ENCODE results near the gene CSTF2.
"Not testable (repeated sequence)": the region's sequence is repeated elsewhere in the genome, so short reads cannot be mapped to it uniquely, and the experiment has no call there.

The CSTF2 gene, protein sequence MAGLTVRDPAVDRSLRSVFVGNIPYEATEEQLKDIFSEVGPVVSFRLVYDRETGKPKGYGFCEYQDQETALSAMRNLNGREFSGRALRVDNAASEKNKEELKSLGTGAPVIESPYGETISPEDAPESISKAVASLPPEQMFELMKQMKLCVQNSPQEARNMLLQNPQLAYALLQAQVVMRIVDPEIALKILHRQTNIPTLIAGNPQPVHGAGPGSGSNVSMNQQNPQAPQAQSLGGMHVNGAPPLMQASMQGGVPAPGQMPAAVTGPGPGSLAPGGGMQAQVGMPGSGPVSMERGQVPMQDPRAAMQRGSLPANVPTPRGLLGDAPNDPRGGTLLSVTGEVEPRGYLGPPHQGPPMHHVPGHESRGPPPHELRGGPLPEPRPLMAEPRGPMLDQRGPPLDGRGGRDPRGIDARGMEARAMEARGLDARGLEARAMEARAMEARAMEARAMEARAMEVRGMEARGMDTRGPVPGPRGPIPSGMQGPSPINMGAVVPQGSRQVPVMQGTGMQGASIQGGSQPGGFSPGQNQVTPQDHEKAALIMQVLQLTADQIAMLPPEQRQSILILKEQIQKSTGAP

DNA sequence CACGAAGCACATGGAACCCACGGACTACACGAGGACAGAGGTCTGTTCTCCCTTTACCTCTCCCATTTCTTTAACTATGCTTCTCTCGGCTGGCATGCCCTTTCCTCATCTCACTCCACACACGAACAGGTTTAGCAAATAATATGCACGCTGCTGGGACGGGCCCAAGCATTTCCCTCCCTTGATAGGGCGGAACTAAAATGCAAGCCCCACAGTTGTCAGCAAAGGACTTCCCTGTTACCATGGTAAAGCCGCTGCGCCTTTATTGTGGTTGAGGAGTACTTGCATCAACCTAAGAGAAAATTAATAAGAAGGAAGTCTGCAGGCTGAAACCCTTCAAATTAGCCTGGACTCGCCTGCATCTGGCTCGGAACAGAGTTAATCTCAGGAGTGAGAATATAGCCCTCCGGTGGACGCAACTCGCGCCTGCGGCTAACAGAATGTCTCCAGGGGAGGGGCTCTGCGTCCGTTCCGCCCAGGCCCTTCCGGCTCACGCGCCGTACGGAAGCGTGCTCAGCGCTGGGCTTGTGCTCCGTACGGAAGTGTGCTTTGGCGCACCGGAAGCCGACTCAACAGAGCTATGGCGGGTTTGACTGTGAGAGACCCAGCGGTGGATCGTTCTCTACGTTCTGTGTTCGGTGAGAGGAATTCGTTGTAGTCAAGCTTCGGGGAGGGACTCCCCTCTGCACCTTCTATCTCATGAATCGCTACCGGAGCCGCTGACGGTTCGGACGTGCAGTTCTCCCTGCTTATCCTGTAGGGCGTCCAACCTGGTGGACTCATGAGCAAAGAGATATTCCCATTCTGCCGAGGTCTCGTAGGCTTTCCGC, at the start of gene CSTF2:
Gene CSTF2 (plus strand): TSS at position 555 of the 830 bp plus-strand sequence. CDS start 26 bp downstream, at position 581.
- peak; percentile 75 to 78 for DNase-seq

DNA sequence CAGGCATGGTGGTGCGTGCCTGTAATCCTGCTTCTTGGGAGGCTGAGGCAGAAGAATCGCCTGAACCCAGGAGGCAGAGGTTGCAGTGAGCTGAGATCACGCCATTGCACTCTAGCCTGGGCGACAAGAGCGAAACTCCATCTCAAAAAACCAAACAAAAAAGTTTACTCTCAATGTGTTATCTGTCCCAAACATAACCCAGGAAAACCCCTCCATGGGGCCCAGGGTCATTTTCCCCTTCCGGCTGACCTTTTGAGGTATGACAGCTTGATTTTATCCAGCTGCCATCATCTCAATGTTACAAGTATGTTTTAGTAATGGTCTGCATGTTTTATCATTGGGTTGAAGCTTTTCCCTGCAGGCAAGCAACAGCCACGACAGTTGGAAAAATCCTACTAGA, 23.8 kb upstream of the CSTF2 start:
- not testable (repeated sequence) for DNase-seq

DNA sequence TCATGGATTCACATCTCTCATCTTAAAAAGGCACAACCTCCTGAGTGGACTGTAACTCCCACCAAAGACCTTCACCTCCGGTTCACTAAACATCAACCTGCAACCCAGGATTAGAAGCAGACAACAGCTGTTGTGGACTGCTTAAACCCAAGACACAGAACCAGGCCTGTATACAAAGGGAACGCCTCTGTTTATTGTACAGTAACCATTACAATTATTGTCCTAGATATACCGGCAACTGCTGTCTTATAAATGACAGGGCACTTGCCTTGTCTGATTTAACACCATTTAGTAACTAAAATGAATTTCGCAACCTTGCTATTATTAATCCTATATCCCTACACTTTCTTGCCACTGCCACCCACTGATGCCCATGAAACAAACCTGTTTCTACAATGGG, 22.8 kb upstream of the CSTF2 start:
- no peak for DNase-seq

DNA sequence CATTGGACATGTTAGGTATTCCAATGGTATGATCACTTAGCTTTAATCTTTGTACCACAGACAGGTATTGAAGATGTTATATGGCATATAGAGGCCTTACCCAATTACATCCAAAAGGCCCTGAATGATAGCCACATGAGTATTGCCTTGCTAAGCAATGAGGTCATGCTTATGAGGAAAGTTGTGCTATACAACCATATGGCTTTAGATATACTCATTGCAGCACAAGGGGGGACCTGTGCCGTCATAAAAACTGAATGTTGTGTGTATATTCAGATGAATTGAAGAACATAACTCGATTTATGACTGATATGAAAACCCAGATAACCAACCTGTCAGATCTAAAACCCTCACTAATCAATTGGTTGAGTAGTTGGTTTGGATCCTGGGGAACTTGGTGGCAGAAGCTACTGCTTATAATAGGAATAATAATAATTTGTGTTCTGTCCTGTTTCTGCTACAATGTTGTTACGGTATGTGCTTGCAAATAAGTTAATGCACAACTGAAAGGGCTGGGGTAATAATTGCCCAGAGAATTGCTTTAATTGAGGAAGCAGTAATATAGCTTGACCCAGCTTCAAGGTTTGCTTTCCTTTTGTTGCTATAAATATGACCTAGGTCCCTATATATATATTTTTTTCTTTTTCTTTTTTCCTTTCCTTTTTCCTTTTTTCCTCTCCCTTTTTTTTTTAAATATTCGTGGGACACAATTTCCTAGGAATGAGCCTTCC, 21.5 kb upstream of the CSTF2 start:
- no peak for DNase-seq

DNA sequence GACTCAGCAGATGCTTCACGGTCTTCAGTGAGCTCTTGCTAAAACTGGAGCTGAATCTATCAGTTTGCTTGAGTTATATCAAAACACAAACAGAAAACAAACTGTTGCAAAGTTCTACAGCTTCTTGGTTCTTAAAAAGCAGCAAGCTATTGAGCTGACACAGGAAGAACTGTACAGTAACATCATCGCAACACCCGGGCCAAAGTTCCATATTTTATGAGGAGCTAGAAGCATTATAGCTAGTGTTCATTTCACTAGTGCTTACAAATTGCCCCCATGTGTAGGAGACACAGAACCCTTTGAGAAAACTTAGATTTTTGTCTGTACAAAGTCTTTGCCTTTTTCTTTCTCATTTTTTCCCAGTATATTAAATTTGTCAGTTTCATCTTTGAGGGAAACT, 17.3 kb upstream of the CSTF2 start:
- DNase-seq = no peak

DNA sequence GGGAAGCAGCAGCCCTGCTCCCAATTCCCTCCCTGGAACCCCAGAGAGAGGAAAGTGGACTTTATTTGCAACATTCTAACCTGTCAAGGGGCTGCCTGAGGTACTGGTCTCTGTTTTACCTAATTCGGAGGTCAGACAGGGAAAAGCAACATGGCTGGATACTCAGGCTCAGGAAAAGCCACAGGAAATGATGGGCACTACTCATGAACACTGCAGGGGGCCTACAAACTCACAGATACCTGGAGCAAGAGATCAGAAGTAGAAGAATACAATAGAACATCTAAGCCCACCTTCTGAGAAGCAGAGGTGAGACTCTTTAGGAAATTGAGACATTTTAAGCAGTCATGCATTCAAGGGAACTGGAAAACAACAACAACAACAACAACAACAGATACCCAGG, 15.4 kb upstream of the CSTF2 start:
- no peak for DNase-seq

DNA sequence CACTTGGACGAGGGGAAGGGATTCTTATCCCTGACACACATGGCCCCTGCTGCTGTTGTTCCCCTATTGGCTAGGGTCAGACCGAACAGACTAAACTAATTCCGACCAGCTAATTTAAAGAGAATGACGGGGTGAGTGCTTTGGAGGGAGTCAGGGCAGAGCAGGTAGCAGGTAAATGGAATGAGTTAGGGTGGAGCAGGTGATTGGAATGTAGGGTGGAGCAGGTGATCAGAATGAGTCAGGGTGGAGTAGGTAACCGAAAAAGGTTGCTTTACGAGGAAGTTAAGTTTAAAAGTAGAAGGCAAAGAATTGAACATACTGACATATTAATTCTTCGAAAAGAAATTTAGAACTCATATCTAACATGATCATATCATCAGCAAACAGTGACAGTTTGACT, 11.9 kb upstream of the CSTF2 start:
- DNase-seq = not testable (repeated sequence)

DNA sequence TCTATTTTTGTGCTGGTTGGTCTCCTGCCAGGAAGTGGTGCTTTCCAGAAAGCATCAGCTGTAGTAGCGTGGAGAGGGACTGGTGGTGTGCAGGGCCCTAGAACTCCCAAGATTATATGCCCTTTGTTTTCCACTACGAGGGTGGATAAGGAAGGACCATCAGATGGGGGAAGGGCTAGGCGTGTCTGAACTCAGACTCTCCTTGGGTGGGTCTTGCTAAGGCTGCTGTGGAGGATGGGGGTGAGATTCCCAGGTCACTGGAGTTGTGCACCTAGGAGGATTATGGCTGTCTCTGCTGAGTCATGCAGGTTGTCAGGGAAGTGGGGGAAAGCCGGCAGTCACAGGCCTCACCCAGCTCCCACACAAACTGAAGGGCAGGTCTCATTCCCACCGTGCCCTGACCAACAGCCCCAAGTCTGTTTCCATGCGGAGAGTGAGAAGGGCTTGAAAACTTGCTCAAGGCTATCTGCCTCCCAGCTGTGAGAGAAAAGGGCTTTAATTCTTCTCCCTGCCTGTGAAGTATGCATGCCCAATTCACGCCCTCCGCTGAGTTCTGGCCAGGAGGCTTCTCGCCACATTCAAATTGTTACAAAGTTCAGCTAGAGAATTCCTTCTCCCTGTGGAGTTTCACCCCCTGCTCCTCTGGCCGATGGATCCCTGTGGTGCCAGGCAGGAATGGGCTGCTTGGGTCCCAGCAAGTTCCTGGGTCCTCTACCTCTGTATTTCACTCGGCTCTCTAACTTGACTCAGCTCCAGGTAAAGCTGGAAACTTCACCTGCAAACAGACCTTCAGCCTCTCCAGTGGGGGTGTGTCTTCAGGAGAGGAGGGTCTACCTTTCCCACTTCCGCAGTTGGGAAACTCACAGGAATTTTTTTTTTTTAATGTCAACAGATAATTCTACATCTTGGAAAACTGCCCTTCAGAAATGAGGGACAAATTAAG, 7.7 kb upstream of the CSTF2 start:
- no peak for DNase-seq

DNA sequence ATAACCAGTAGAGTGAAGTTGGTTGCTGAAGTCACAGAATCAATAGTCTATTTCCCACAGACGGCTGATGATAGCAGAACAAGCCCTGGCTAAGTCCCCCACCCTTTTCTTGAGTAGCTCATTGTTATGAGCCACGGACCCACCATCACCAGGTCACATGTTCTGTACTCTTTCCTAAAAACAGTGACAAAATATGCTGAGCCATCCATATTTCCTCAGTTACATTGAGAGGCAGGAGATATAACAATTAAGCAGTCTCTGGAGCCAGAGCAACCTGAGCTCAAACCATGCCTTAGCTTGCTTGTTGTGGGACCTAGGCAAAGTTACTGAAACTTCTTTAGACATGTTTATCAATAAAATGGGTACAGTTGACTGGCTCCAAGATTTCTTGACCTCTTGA, 2.9 kb upstream of the CSTF2 start:
- no peak for DNase-seq

DNA sequence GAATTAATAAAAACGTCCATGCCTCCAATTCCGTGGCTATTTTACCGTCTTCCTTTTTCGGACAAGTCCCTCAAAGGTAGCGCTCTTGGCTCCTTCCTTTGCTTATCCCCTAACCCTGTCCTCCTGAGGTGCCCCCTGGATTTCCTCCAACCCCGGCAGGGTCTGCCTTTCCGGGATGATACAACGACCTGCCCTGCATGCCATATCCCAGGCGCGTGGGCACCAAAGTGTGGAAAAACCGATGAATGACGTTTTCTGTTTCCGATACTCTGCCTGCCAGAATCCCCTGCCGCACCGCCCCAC, 706 bp upstream of the CSTF2 start:
- DNase-seq = peak in 1 of 2 donors; percentile 50

DNA sequence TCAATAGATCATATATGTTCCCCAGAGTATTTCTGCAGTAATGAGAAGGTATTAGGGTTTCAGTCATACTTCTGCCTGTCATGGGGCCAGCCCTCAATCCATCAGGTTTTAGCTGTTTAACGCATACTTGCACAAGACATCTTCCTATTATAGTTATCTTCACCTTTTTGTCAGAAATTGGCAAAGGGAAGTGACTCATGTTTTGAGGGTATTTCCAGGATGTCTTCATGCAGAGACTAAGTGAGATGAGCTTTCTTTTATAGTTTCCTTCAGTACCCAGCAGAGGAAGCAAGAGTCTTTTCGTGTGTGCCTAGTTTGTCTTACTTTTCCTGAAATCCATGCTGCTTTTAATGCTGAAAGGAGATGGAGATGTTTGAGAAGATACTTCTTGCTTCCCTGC, 9.5 kb downstream of the CSTF2 start:
- DNase-seq = peak in 1 of 2 donors; percentile 11

DNA sequence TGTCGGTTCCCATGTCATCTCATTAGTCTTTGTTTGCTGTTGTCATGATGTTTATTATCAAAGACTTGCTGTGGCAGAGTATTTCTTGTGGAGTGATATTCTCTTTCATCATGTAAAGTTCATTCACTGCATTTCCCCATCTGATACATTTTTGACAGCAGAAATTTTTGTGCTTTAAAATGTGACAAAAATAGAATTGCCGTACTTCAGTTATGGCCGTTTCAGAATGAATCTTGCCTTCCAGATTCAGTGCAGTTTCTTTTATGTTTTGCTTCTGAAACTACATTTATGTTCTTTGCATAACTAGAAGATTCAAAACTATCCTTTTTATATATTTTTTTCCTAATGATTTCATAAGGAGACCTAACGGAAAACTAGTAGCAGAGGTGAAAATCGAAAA, 10.0 kb downstream of the CSTF2 start:
- no peak for DNase-seq

DNA sequence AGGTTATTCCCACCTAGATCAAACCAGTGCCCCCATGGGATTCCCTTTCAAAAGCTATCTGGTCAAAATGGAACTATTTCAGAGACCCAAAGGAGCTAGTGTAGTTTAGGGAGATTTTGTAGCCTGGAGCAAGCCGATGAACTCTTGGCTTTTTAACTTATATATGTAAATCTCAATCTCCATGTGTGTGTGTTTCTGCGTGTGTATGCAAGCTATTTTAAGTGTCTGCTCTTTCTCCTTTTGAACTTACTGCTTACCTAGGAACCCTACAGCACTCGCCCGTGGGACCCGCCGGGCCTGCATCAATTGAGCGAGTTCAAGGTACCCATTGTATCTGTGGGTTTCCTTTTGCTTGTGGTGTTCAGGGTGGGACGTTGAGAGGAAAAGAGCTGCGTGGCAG, 10.4 kb downstream of the CSTF2 start:
- DNase-seq = peak in 1 of 2 donors; percentile 2

DNA sequence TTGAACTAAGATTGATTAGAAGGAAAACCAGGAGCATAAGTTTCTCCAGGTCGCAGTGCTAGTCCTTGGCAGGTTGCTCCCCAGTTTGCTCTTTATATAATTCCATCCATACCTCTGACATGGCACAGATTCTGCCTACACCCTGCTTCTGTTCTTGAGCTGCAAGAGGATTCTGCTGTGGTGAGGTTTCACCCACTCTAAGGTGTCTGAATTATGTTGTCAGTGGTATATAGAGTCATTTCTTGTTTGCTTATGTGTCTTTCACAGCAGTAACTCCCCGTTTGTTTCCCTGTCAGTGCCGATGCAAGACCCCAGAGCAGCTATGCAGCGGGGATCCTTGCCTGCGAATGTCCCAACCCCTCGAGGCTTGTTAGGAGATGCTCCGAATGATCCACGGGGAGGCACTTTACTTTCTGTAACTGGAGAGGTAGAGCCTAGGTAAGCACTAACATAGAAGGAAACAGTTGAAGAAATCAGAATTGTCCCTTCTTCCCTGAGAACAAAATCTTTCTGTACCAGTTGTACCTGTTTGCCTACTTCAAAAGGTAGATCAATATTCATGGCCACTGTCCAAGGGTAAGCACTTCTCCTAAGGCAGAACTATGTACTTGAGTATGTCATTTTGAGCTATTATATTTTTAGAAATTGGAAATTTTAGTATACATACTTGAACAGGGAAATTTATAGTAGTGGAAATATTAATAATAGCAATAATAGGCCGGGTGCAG, 11.2 kb downstream of the CSTF2 start:
- no peak for DNase-seq

DNA sequence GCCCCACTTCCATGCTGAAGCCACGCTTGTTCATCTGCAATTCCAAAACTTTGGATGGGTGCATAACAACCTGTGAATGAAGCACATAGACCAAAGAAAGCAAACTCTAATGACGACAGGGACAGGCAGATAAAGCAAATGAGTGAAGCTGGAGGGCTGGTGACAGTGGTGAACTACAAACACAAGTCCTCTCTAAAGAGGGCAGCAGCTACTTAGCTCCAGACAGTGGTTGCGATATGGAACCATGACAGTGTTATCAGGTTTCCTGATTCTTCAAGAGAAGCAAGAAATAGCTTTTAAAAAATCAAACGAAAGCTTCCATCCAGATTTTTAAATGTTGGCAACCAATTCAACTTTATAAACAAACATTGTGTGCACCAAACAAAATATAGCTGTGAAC, 30.1 kb downstream of the CSTF2 start:
- DNase-seq = no peak

DNA sequence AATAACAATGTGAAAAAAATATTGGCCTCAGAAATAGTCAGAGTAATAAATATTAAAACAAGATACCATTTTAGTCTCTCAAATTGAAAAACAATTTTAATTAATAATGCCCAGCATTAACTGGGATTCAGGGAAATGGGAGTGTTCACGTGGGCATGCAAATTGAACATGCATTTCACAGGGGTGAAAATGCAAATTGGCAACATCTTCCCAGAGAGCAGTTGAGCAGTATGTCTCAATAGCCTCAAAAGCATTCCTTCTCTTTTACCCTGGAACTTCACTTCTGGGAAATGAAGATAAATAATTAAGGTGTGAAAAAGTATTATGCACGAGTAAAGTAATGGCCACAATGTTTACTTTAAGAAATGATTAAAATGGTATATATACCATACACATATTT, 32.6 kb downstream of the CSTF2 start:
- DNase-seq = no peak

DNA sequence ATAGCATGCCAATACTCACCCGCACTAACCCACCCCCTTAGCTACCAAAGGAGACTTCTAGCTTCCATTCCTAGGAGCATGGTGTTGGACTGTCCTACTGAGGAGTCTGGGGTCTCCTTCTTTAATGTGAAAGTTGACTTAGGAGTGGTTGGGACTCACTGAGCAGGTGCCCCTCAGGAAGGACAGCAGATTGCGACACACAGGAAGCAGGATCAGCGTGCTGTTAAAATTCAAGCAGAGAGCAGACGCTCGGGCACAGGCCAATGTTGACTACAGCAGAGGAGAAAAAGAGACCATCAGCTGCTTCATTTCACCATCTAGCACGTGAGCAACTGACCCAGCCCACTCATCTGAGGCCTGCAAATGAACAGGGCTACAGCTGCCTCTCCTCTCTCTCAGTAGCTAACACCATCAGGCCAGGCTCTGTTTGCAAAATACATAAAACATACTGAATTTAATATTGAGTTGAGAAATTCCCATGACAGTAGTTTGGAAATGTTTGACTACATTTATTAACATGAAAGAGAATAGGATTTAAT, 43.2 kb downstream of the CSTF2 start:
- no peak for DNase-seq

DNA sequence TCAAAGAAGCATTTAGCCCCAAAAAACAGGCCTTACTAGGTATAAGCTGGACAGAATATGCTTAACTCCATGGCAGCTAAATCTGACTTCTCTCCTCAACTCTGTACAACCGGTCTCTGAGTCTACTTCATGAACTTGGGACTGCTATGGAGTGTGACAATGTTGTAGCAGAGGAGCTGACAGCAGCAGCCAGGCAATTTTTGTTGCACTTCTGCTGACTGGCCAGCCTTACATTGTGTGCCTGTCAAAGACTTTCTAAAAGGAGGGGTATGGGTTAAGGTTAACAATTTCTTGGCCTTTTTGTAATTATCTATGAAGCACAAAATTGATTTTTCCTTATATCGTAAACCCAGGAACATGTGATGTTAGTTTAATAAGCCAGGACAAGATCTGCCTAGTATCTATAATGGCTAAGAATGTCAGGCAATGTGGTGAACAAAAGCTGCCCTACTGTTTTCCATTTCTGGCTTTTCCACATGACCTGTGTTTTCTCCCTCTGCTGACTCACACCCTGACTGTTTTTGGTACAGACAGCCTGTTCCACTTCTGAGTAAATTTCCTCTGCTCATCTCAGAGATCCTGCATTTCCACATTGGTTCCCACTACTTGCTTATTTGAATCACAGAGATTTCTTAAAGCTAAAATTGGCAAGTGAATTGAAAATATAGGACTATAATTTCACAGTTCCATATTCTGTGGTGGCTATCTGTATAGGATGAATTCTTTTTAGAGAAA, 44.6 kb downstream of the CSTF2 start:
- DNase-seq = no peak

DNA sequence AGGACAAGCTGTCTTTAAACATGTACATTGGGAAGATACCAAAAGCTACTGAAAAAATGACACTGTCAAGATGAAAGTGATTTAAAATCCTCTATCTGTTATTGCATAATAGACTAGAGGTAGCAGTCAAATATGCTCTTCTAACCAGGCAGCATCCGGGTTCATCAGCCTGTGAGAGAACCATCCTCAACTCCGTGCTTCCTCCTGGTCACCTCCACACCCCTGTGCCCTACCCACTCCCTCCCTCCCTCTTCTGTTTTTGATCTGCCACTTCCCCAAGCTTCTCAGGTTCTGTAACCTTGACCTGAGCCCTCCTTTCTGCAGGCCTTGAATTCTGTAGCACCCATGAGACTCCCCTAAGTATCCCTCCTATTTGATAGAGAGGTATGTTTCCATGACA, 48.1 kb downstream of the CSTF2 start:
- DNase-seq = no peak

DNA sequence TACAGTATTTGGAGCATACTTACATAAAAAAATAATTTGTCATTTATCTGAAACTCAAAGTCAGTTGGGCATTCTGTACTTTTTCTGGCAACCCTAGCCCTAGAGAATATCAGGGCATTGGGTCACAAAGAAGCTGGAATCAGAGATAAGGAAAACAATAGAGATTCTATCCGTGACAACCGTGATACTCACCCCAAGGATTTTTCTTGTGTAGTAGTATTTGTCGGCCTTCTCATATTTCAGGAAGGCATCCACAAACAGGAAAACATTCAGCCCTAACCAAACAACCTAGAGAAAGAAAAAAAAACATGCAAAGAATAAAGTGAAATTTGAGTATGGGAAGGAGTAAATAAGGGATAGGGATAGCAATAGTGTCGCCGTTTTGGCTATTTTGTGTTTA, 50.3 kb downstream of the CSTF2 start:
- DNase-seq = no peak
